B cell (primary cell): ENCODE results near the gene PRM2. TPM values are rescaled to one million over a fixed set of nuclear protein-coding genes. Genes with fewer than 3 reads are reported as not detected.

Experiments
- ATAC-seq: fragments of 200-7000 bp; cut with Tn5 transposase; one replicate; pipeline ENCODE4 v1.10.0; 2021; ENCODE audit warnings: low read depth, mild to moderate bottlenecking, moderate number of reproducible peaks, moderate library complexity
- CTCF ChIA-PET: fragments of 350-600 bp; sonication (Branson Sonifier 250); formaldehyde crosslinking; loops from one replicate; lab custom pipeline; 2021; ENCODE audit warnings: antibody characterized with exemption, inconsistent platforms; lab: Charles Lee
- POLR2A ChIA-PET: fragments of 350-600 bp; sonication (Branson Sonifier 250); formaldehyde crosslinking; loops from one replicate; lab custom pipeline; 2021; ENCODE audit warnings: antibody characterized with exemption; lab: Charles Lee
- DNase-seq: peaks from one replicate; pipeline ENCODE4 v3.0.0; 2013
- H2AFZ ChIP-seq: 2 replicates; pipeline ENCODE4 v1.6.1; 2012; ENCODE audit warnings: mild to moderate bottlenecking, low read depth, low read length; ENCODE audit not compliant: insufficient read depth, poor library complexity, severe bottlenecking
- H3K27ac ChIP-seq, 2 donors: 1 replicate in 1 of 2; 2 replicates in 1 of 2; pipeline ENCODE4 v1.5.1; 2012 to 2013; ENCODE audit warnings: low read length in 2 of 2, mild to moderate bottlenecking in 2 of 2, moderate library complexity in 1 of 2
- H3K27me3 ChIP-seq, 4 experiments: fragments of 200-600 bp in 1 of 4; sonication (generic) in 1 of 4; replicated peaks in 1 of 4; 1 replicate in 2 of 4; 2 replicates in 2 of 4; pipeline versions ENCODE4 v1.6.1 to v1.7.0; 2013 to 2016; ENCODE audit warnings: low read length in 3 of 4, mild to moderate bottlenecking in 2 of 4, mixed read lengths in 1 of 4, moderate library complexity in 1 of 4; ENCODE audit not compliant: insufficient read depth in 4 of 4, control insufficient read depth in 3 of 4; ENCODE audit errors: control extremely low read depth in 1 of 4
- H3K36me3 ChIP-seq, 2 experiments: replicated peaks in 1 of 2; 1 replicate in 1 of 2; 2 replicates in 1 of 2; pipeline versions ENCODE4 v1.6.1 to v1.7.1; 2013; ENCODE audit warnings: low read length in 1 of 2; ENCODE audit not compliant: insufficient read depth in 2 of 2, control insufficient read depth in 1 of 2; ENCODE audit errors: control extremely low read depth in 1 of 2, extremely low read depth in 1 of 2
- H3K4me1 ChIP-seq, 2 donors: fragments of 200-600 bp in 1 of 2; sonication (generic) in 1 of 2; 1 replicate in 1 of 2; 2 replicates in 1 of 2; pipeline versions ENCODE4 v1.5.1 to v1.6.1; 2013 to 2017; ENCODE audit warnings: low read length in 2 of 2; ENCODE audit not compliant: control insufficient read depth in 2 of 2, insufficient read depth in 2 of 2
- H3K4me2 ChIP-seq: replicated peaks from 2 replicates; pipeline ENCODE3; 2012; ENCODE audit warnings: mild to moderate bottlenecking, low read depth, low read length; ENCODE audit not compliant: poor library complexity, severe bottlenecking
- H3K4me3 ChIP-seq, 5 experiments: fragments of 200-600 bp in 1 of 5; sonication (generic) in 1 of 5; 1 replicate in 3 of 5; 2 replicates in 2 of 5; pipeline versions ENCODE4 v1.5.1 to v1.7.0; 2011 to 2016; ENCODE audit warnings: low read length in 4 of 5, mild to moderate bottlenecking in 4 of 5, low read depth in 2 of 5, control low read depth in 1 of 5, moderate library complexity in 1 of 5; ENCODE audit not compliant: insufficient read depth in 1 of 5; ENCODE audit errors: control extremely low read depth in 1 of 5, extremely low read depth in 1 of 5
- H3K79me2 ChIP-seq: fragments of 200-600 bp; sonication (generic); one replicate; pipeline ENCODE4 v1.6.0; 2016; ENCODE audit warnings: low read length; ENCODE audit not compliant: control insufficient read depth, insufficient read depth
- H3K9ac ChIP-seq: fragments of 200-600 bp; sonication (generic); 2 replicates; pipeline ENCODE4 v1.6.1; 2017; ENCODE audit warnings: mild to moderate bottlenecking, low read length, moderate library complexity
- H3K9me3 ChIP-seq, 3 donors: one replicate each; pipeline versions ENCODE4 v1.6.1 to v1.7.1; 2013; ENCODE audit warnings: low read length in 2 of 3; ENCODE audit not compliant: control insufficient read depth in 2 of 3, insufficient read depth in 1 of 3; ENCODE audit errors: control extremely low read depth in 1 of 3
- H4K20me1 ChIP-seq: 2 replicates; pipeline ENCODE4 v1.6.0; 2012; ENCODE audit warnings: mild to moderate bottlenecking, low read length; ENCODE audit not compliant: insufficient read depth, control insufficient read depth, poor library complexity, severe bottlenecking
- H3K27ac Mint-ChIP-seq: one replicate; pipeline ENCODE4 v1.8.0; 2021; ENCODE audit warnings: mixed read lengths
- H3K27me3 Mint-ChIP-seq: one replicate; pipeline ENCODE4 v1.8.0; 2021; ENCODE audit warnings: mixed read lengths
- H3K4me1 Mint-ChIP-seq: one replicate; pipeline ENCODE4 v1.8.0; 2021; ENCODE audit warnings: mixed read lengths
- H3K4me3 Mint-ChIP-seq: one replicate; pipeline ENCODE4 v1.8.0; 2021; ENCODE audit warnings: mixed read lengths
- H3K9me3 Mint-ChIP-seq: one replicate; pipeline ENCODE4 v1.8.0; 2022; ENCODE audit warnings: mixed read lengths; ENCODE audit not compliant: insufficient read depth
- CTCF ChIP-seq: fragments of 200-600 bp; IDR thresholded peaks from one replicate; pipeline ENCODE4 v1.8.0; 2022; ENCODE audit warnings: antibody characterized with exemption, mild to moderate bottlenecking
- EZH2 ChIP-seq: IDR thresholded peaks from 2 replicates; pipeline ENCODE4 v1.6.1; 2012; ENCODE audit warnings: borderline replicate concordance, low read depth, mild to moderate bottlenecking, moderate library complexity, low read length; ENCODE audit not compliant: insufficient read depth, poor library complexity, severe bottlenecking
- WGBS: methylation state at CpG from one replicate; pipeline ENCODE4 v1.1.5; 2013; ENCODE audit warnings: missing lambda C conversion rate; ENCODE audit not compliant: insufficient coverage; 5-methylcytosine and 5-hydroxymethylcytosine counted together
- intact Hi-C: fragments of 100-400 bp; cut with micrococcal nuclease; formaldehyde crosslinking; loops from one replicate; pipeline ENCODE4 v1.10.0; 2022
- polyA plus RNA-seq: library from polyadenylated mRNA; depleted of rRNA; stranded (reverse); fragments of >200 nt; gene quantifications from 2 replicates; pipeline ENCODE4 v1.2.3, GENCODE V29; 2012
- total RNA-seq, 2 donors: library from RNA; stranded (reverse); fragments of 120-200 nt in 1 of 2; gene quantifications; 1 replicate in 1 of 2; 2 replicates in 1 of 2; pipeline versions ENCODE4 v1.2.3 to v1.2.4, GENCODE V29; 2013 to 2022

The PRM2 gene
- total and polyA plus RNA-seq, 2 donors (not counting 1 experiment from before 2014, with no cell fraction given), result not detected

- Histone ChIP-seq H3K79me2 (no peaks in the 10 kb centered on the region), H2AFZ (no peak overlapping the region), H3K27me3 (no peaks in the 10 kb centered on the region), H4K20me1 (no peaks in the 10 kb centered on the region), H3K27ac (no peak overlapping the region), H3K9ac (no peak overlapping the region), H3K9me3 (no peaks in the 10 kb centered on the region), H3K4me2 (no peak overlapping the region), H3K4me3 (no peak overlapping the region), H3K4me1 (peaks cover 13 to 14% of the 10 kb centered on the region in 2 donors), H3K36me3 (no peaks in the 10 kb centered on the region)
- no peak for TF ChIP-seq CTCF
- TF ChIP-seq EZH2, result no peak
- POLR2A ChIA-PET, result no interaction called here
- Mint-ChIP-seq H3K9me3 (no peaks in the 10 kb centered on the region), H3K27me3 (no peaks in the 10 kb centered on the region), H3K27ac (no peak overlapping the region), H3K4me3 (no peak overlapping the region), H3K4me1 (peaks cover 16% of the 10 kb centered on the region)
- no peak for DNase-seq
- over 99% methylated on average over 7 of the region's 7 CpGs for WGBS
- no peak for ATAC-seq
- intact Hi-C loops, result no loop called here
- CTCF ChIA-PET, result interaction anchor here (1.9 kb wide), 1 partner anchor 91 kb away, joined by 7 read pairs; no protein-coding TSS in a partner anchor
These were observed 11.2 kb downstream of the PRM2 start for GRCh38 chr16:11265124-11265523.

GRCh38 chr16:11264155-11264832 lies 12.0 kb downstream of the PRM2 start:
- no peaks in the 10 kb centered on the region for H3K27me3 ChIP-seq
- no peaks in the 10 kb centered on the region for H3K36me3 ChIP-seq
- Mint-ChIP-seq H3K27me3 (no peaks in the 10 kb centered on the region), H3K27ac (peak overlapping the region; percentile 27), H3K4me3 (no peak overlapping the region), H3K4me1 (peaks cover 17% of the 10 kb centered on the region), H3K9me3 (no peaks in the 10 kb centered on the region)
- no peak overlapping the region for H3K4me3 ChIP-seq
- ATAC-seq (peak; percentile 31), DNase-seq (no peak)
- no peaks in the 10 kb centered on the region for H3K9me3 ChIP-seq
- TF ChIP-seq EZH2, result no peak
- no peak for TF ChIP-seq CTCF
- no peaks in the 10 kb centered on the region for H3K79me2 ChIP-seq
- intact Hi-C loops, result no loop called here
- H3K9ac ChIP-seq, result no peak overlapping the region
- CTCF ChIA-PET, result interaction anchor here (0.8 to 1.9 kb wide), 3 partner anchors 33 to 300 kb away, joined by 3 to 7 read pairs (median 6); no protein-coding TSS in a partner anchor
- no peaks in the 10 kb centered on the region for H4K20me1 ChIP-seq
- 72% methylated on average over 3 of the region's 9 CpGs for WGBS
- H2AFZ ChIP-seq, result no peak overlapping the region
- no peak overlapping the region for H3K27ac ChIP-seq
- POLR2A ChIA-PET, result interaction anchor here (1.0 to 1.2 kb wide), 2 partner anchors 9 to 33 kb away, joined by 3 read pairs; no protein-coding TSS in a partner anchor
- peaks cover 13 to 16% of the 10 kb centered on the region in 2 donors for H3K4me1 ChIP-seq
- H3K4me2 ChIP-seq, result peak overlapping the region; percentile 20
